HUES6 (cell line): ENCODE measurements around the gene PGAP1.
A peak's percentile ranks its signal among the peaks of the same experiment; 100 is the strongest.

ENCODE experiments used
- H3K27ac ChIP-seq: 2 replicates; pipeline ENCODE4 v1.7.0; 2013; ENCODE audit warnings: low read depth, mild to moderate bottlenecking, low read length, inconsistent platforms
- H3K27me3 ChIP-seq: 2 replicates; pipeline ENCODE4 v1.6.1; 2013; ENCODE audit warnings: low read length; ENCODE audit not compliant: control insufficient read depth, insufficient read depth
- H3K36me3 ChIP-seq: 2 replicates; pipeline ENCODE4 v1.6.1; 2013; ENCODE audit warnings: low read length; ENCODE audit not compliant: control insufficient read depth, insufficient read depth
- H3K4me1 ChIP-seq: 2 replicates; pipeline ENCODE4 v1.6.1; 2013; ENCODE audit warnings: low read length; ENCODE audit not compliant: control insufficient read depth, insufficient read depth
- H3K4me3 ChIP-seq: 2 replicates; pipeline ENCODE4 v1.5.1; 2013; ENCODE audit warnings: low read depth, low read length
- H3K9ac ChIP-seq: one replicate; pipeline ENCODE4 v1.6.1; 2013; ENCODE audit warnings: mild to moderate bottlenecking, low read length
- H3K9me3 ChIP-seq: 2 replicates; pipeline ENCODE4 v1.6.1; 2013; ENCODE audit warnings: low read depth, low read length; ENCODE audit not compliant: control insufficient read depth, insufficient read depth

Gene PGAP1

DNA sequence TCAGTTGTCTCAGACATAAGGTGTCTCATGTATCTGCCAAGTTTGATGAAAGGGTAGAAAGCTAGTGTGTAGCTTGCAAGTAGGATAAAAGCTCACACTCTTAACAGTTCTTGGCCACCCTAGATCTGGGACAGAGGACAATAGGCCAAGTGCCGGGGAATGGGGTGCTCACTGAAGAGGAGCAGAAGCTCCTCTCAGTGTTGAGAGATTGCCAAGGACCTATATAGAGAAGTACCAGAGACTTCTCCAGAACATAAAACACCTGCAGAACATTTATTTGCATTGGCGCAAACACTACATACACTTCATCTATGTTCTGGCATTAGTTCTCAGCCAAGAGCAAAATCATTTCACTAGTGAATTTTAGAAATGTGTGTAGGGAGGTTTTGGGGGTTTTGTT, 124.1 kb downstream of the PGAP1 start:
- Histone ChIP-seq H3K27ac (no peak overlapping the region), H3K27me3 (no peaks in the 10 kb centered on the region; the same call in 1 of the 2 replicates), H3K9ac (no peak overlapping the region), H3K9me3 (no peaks in the 10 kb centered on the region), H3K4me1 (no peaks in the 10 kb centered on the region), H3K4me3 (no peak overlapping the region), H3K36me3 (peaks cover 4% of the 10 kb centered on the region; the same call in 1 of the 2 replicates)

DNA sequence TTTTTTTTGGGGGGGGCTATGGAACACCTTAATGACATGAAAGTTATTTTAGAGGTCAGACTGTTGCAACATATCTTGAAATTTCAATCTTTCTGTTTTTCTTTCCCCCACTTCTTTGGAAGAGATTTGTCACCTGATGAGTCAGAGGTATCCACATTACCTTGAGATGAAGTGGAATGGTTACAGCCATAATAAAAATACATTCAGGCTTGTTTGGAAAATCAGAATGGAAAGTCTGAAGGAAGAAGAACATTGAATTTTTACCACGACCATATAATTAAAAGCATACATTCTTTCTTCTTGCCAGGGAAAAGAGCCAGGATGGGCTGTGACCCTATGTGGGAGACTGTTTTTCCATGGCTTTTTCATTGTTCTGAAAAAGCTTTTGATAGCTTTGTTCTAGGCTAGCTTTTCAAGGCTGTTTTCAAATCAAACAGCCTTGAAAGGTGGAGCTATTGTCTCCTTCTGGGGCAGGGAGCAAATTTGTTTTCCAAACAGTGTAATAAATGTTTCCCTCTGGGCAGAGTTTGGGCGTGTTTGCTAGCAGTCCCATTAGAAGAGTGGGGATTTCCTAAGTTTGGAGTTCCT, 124.7 kb downstream of the PGAP1 start:
- Histone ChIP-seq H3K27me3 (no peaks in the 10 kb centered on the region; the same call in 1 of the 2 replicates), H3K36me3 (peaks cover 10% of the 10 kb centered on the region), H3K9ac (no peak overlapping the region), H3K4me3 (no peak overlapping the region), H3K4me1 (no peaks in the 10 kb centered on the region), H3K27ac (no peak overlapping the region), H3K9me3 (no peaks in the 10 kb centered on the region)

DNA sequence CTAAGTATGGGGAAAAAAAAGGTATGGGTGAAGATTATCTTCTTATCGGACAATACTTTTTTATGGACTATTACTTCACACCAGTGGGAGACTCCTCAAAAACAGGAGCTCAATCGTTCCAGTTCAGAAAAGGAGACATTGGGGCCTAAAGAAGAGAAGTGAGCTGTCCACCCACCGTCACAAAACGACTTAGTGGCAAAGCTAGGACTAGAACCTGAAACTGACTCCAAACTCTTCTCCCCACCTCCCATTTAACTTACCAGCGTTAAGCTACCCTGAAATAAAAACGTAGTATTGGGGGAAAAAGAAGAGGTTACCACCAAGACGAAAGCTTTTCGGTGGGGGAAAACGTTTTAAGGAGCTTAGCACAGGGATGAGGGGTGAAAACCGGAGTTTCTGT, 127.5 kb downstream of the PGAP1 start:
- Histone ChIP-seq H3K9me3 (no peaks in the 10 kb centered on the region), H3K36me3 (peaks cover 28% of the 10 kb centered on the region), H3K4me1 (no peaks in the 10 kb centered on the region), H3K27me3 (no peaks in the 10 kb centered on the region; the same call in 1 of the 2 replicates), H3K27ac (peak overlapping the region; percentile 51; the same call in 1 of the 2 replicates), H3K9ac (peak overlapping the region; percentile 89), H3K4me3 (peak overlapping the region; percentile 99)

DNA sequence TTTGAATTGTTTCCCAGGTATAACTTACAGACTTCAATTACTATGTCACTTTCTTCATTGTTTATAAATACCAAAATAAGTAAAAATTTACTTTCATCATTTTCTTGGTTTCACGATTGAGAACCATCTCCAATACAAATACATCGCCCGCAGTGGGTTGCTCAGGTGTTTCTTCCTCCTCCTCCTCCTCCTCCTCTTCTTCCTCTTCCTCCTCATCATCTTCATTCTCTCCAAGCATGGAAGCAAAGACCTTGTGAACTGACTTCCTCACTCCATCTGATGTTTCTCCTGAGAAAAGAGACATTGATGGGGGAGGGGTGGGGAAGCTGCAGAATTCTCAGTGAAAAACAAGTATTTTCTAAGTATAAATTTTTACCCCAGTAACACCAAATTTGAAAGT, 133.6 kb downstream of the PGAP1 start:
- Histone ChIP-seq H3K27ac (no peak overlapping the region), H3K36me3 (peaks cover 85% of the 10 kb centered on the region), H3K4me3 (no peak overlapping the region), H3K9me3 (no peaks in the 10 kb centered on the region), H3K9ac (no peak overlapping the region), H3K27me3 (no peaks in the 10 kb centered on the region), H3K4me1 (no peaks in the 10 kb centered on the region)

DNA sequence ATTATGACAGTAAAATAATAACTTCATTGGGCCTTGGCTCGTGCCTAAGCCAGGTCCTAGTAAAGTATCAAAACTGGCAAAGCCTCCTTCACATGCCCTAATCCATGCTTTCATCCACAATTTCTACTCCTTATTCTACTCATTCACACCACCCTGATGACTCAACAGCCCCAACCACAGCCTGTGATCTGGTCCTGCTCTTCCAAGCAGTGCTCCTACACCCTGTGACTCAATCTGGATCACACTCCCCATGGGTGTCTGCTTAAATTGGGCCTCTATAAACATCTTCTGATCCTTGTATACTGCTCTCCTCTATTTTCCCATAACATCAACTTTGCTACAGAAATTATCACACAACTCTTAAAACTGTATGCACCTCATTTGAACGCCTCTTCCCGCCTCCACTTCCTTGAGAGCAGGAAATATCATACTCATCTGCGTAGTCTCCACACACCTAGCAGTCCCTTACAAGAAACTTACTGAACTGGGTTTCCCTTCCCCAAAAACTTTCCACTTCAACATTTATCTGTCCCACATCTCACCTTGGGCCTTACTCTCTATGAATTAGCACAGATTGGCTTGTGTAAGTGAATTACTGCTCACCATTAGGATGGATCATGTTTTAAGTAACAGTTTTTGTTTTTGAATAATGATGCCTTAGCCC, 142.9 kb downstream of the PGAP1 start:
- H3K9ac ChIP-seq, result no peak overlapping the region
- H3K36me3 ChIP-seq, result peaks cover 95% of the 10 kb centered on the region
- H3K27ac ChIP-seq, result no peak overlapping the region
- H3K4me3 ChIP-seq, result no peak overlapping the region
- H3K9me3 ChIP-seq, result no peaks in the 10 kb centered on the region
- H3K4me1 ChIP-seq, result no peaks in the 10 kb centered on the region
- no peaks in the 10 kb centered on the region for H3K27me3 ChIP-seq
